AG08395 (cell line): ENCODE data around the gene COL6A2.
"Not testable (repeated sequence)": the region's sequence is repeated elsewhere in the genome, so short reads cannot be mapped to it uniquely, and the experiment has no call there.

Source experiments
- DNase-seq: peaks from one replicate; pipeline ENCODE4 v3.0.0; 2012; ENCODE audit warnings: mixed read lengths, low spot score

COL6A2 gene

GRCh38 chr21:46094401-46095082 lies 3.4 kb upstream of the COL6A2 start:
- DNase-seq = no peak

GRCh38 chr21:46095083-46095719 lies 2.7 kb upstream of the COL6A2 start:
- no peak for DNase-seq

- no peak for DNase-seq
Measured at GRCh38 chr21:46095814-46096595, 1.9 kb upstream of the COL6A2 start.

- peak; percentile 2 for DNase-seq
Measured at GRCh38 chr21:46096596-46097335, 1.1 kb upstream of the COL6A2 start.

GRCh38 chr21:46098303-46099141 lies 610 bp downstream of the COL6A2 start:
- peak; percentile 49 for DNase-seq

- DNase-seq = peak; percentile 28
Measured at GRCh38 chr21:46099476-46099875, 1.6 kb downstream of the COL6A2 start.

DNA sequence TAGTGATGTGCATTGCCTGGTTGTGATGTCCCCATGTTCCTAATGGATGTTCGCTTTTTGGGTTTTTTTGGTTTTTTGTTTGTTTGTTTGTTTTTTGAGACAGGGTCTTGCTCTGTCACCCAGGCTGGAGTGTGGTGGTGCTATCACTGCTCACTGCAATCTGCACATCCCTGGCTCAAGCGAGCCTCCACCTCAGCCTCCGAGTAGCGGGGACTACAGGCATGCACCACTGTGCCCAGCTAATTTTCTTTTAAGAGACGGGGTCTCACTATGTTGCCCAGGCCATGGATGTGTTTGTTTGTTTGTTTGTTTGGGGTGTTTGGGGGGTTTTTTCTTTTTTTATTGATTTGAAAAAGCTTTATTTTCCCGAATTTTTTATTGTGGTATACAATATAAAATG lies 2.1 kb downstream of the COL6A2 start:
- DNase-seq = no peak

GRCh38 chr21:46100426-46100825 lies 2.5 kb downstream of the COL6A2 start:
- peak; percentile 58 for DNase-seq

DNA sequence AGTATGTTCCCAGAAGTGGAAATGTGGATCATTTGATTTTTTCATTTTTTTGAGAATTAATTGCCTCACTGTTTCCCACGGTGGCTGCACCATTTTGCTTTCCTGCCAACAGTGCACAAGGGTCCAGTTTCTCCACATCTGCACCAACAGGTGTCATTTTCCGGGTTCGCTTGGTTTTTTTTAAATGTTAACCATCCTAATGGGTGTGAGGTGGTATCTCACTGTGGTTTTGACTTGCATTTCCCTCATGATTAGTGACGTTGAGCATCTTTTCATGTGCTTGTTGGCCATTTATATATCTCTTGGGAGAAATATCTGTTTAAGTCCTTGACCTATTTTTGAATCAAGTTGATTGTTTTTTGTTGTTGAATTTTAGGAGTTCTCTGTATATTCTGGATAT lies 3.0 kb downstream of the COL6A2 start:
- DNase-seq = no peak

GRCh38 chr21:46104104-46104503 lies 6.2 kb downstream of the COL6A2 start:
- no peak for DNase-seq

DNA sequence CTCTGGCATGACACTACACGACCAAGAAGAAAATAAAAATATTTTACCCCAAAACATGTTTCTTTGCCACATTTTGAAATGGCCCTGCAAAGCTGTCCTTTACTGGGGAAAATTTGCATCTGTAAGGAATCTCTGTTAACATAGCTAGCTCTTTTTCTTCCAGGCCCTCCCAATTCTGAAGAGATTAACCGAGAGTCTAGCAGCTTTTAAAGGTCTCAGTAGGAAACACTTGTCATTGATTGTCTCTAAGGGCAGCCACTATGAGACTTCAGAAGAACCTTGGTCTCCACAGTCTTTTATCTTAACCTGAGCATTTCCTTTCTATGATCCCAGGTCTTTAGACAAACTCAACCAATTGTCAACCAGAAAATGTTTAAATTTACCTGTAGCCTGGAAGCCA lies 9.5 kb downstream of the COL6A2 start:
- not testable (repeated sequence) for DNase-seq

- DNase-seq = no peak
Measured at GRCh38 chr21:46108827-46109312, 11.0 kb downstream of the COL6A2 start.

- DNase-seq = peak; percentile 1
Measured at GRCh38 chr21:46109313-46110221, 11.7 kb downstream of the COL6A2 start.

DNA sequence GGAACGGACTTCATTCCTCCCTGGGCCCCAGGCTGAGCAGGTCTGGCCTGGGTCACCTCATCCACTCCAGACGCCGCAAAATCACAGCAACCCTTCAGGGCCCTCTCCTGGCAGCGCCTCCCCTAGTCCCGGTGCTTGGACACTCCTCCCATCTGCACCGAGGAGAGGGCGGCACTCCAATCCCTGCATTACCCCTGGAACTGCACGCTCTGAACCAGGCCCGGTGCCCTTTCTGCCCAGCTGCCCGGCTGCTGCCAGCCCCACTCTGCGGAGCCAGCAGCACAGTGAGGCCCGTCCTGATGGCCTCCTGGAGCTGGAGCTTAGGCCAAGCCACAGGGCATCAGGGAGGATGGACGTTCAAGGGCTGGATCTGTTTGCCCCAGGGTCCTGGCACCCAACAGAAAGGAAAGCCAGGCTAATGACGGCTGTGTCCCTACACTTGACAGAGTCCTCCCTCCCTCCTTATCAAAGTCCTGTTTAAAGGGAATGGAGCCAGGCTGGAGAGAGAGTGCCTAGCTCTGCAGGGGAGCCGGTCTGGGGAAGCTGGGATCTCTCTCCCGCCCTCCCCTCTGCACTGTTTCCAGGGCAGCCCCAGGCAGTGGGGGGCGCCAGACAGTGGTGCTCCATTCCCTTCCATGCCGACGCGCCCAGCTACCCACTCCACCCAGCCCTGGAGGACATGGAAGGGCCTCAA lies 12.7 kb downstream of the COL6A2 start:
- peak; percentile 20 for DNase-seq

DNA sequence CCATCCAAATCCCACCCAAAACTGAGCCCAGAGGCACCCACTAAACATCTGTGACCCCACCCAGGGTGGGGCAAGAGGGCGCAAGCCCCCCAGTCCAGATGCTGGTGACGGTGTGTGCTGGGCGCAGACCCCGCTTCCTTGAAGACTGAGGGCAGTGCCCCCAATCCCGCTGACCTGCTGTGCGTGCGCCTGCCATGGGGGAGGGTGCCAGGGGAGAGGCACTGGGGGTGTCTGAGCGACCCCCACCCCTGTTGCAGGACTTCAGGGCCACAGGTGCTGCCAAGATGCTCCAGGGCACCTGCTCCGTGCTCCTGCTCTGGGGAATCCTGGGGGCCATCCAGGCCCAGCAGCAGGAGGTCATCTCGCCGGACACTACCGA lies 13.3 kb downstream of the COL6A2 start:
- no peak for DNase-seq

GRCh38 chr21:46111857-46112724 lies 14.2 kb downstream of the COL6A2 start:
- DNase-seq = no peak

- DNase-seq = no peak
Measured at GRCh38 chr21:46112725-46113215, 14.9 kb downstream of the COL6A2 start.

GRCh38 chr21:46113497-46114176 lies 15.7 kb downstream of the COL6A2 start:
- no peak for DNase-seq
